Keratinocyte (primary cell): ENCODE results near the gene IFT172. TPM values are rescaled to one million over a fixed set of nuclear protein-coding genes. Genes with fewer than 3 reads are reported as not detected.
A peak's percentile ranks its signal among the peaks of the same experiment; 100 is the strongest.

Experiments
- DNase-seq: peaks from one replicate; pipeline ENCODE4 v3.0.0-alpha.2; 2011; ENCODE audit warnings: low read depth, missing footprints, low spot score
- FAIRE-seq: peaks from 2 replicates; lab custom pipeline; 2011; peaks lifted over from hg19 to GRCh38; lab: Jason Lieb, UNC
- H2AFZ ChIP-seq: 2 replicates; pipeline ENCODE4 v1.6.0; 2012; ENCODE audit warnings: low read length, control low read depth, inconsistent platforms; ENCODE audit not compliant: control insufficient read depth
- H3K27ac ChIP-seq: 2 replicates; pipeline ENCODE4 v1.5.1; 2011; ENCODE audit warnings: low read length; ENCODE audit not compliant: control insufficient read depth, insufficient read depth
- H3K27me3 ChIP-seq: 3 replicates; pipeline ENCODE4 v1.6.0; 2011; ENCODE audit warnings: low read length; ENCODE audit not compliant: control insufficient read depth, insufficient read depth; ENCODE audit errors: extremely low read depth
- H3K36me3 ChIP-seq, 2 experiments: 2 replicates in 1 of 2; 3 replicates in 1 of 2; pipeline ENCODE4 v1.5.1; 2011; ENCODE audit warnings: low read length in 2 of 2, mild to moderate bottlenecking in 1 of 2; ENCODE audit not compliant: control insufficient read depth in 2 of 2, insufficient read depth in 2 of 2; ENCODE audit errors: extremely low read depth in 1 of 2
- H3K4me1 ChIP-seq: 3 replicates; pipeline ENCODE4 v1.5.1; 2011; ENCODE audit warnings: low read length; ENCODE audit not compliant: control insufficient read depth, insufficient read depth; ENCODE audit errors: extremely low read depth
- H3K4me2 ChIP-seq: 3 replicates; pipeline ENCODE4 v1.6.0; 2011; ENCODE audit warnings: low read depth, low read length; ENCODE audit not compliant: control insufficient read depth, insufficient read depth; ENCODE audit errors: extremely low read depth
- H3K4me3 ChIP-seq, 3 experiments: fragments of 200-600 bp in 1 of 3; sonication (generic) in 1 of 3; 2 replicates in 2 of 3; 3 replicates in 1 of 3; pipeline ENCODE4 v1.5.1; 2011 to 2016; ENCODE audit warnings: low read length in 3 of 3, mild to moderate bottlenecking in 3 of 3, control low read depth in 2 of 3, inconsistent platforms in 1 of 3, low read depth in 1 of 3, mixed read lengths in 1 of 3, mixed run types in 1 of 3, moderate library complexity in 1 of 3; ENCODE audit not compliant: control insufficient read depth in 2 of 3, insufficient read depth in 2 of 3; ENCODE audit errors: extremely low read depth in 1 of 3
- H3K79me2 ChIP-seq: 2 replicates; pipeline ENCODE4 v1.6.0; 2012; ENCODE audit warnings: low read length; ENCODE audit not compliant: control insufficient read depth, insufficient read depth
- H3K9ac ChIP-seq: 3 replicates; pipeline ENCODE4 v1.6.0; 2011; ENCODE audit warnings: low read length; ENCODE audit not compliant: control insufficient read depth, insufficient read depth; ENCODE audit errors: extremely low read depth
- H3K9me1 ChIP-seq: 3 replicates; pipeline ENCODE4 v1.6.0; 2011; ENCODE audit warnings: low read length; ENCODE audit not compliant: control insufficient read depth, insufficient read depth; ENCODE audit errors: extremely low read depth
- H3K9me3 ChIP-seq: 2 replicates; pipeline ENCODE4 v1.5.1; 2012; ENCODE audit warnings: low read depth, low read length; ENCODE audit not compliant: control insufficient read depth
- H4K20me1 ChIP-seq: 3 replicates; pipeline ENCODE4 v1.6.0; 2011; ENCODE audit warnings: low read length; ENCODE audit not compliant: control insufficient read depth, insufficient read depth; ENCODE audit errors: extremely low read depth
- CTCF ChIP-seq, 3 experiments: IDR thresholded peaks in 1 of 3; conservative IDR thresholded peaks in 1 of 3; optimal IDR thresholded peaks in 1 of 3; 2 replicates in 2 of 3; 3 replicates in 1 of 3; pipeline versions ENCODE3 to v1.5.1; 2011; ENCODE audit warnings: low read length in 3 of 3, mild to moderate bottlenecking in 3 of 3, moderate library complexity in 2 of 3, control low read depth in 1 of 3, inconsistent platforms in 1 of 3; ENCODE audit not compliant: insufficient read depth in 2 of 3; ENCODE audit errors: extremely low read depth in 1 of 3
- EZH2 ChIP-seq: IDR thresholded peaks from one replicate; pipeline ENCODE4 v1.6.1; 2012; ENCODE audit warnings: inconsistent platforms, mild to moderate bottlenecking, low read length, moderate library complexity
- dilution Hi-C: fragments of 300-500 bp; cut with MboI; formaldehyde crosslinking; loops from one replicate; pipeline ENCODE4 v1.7.0; 2020; ENCODE audit warnings: low sequenced_read_pairs; ENCODE audit not compliant: extremely low pct_ligation_motif_present
- polyA plus RNA-seq, 5 experiments: library from polyadenylated mRNA; depleted of rRNA in 3 of 5; stranded (reverse) in 3 of 5; stranded (forward) in 1 of 5; unstranded in 1 of 5; fragments of >200 nt; gene quantifications; 1 replicate in 1 of 5; 2 replicates in 3 of 5; 3 replicates in 1 of 5; pipeline versions ENCODE4 v1.2.1 to v1.2.3, GENCODE V29; 2011 to 2012; ENCODE audit warnings: missing spikeins in 2 of 5, low read depth in 1 of 5, low replicate concordance in 1 of 5

IFT172 gene
- polyA plus RNA-seq, 1 donor (not counting 4 experiments of a cell fraction or from before 2014, with no cell fraction given): 12.7 TPM

GRCh38 chr2:27446057-27446456, 43.5 kb downstream of the IFT172 start:
- Histone ChIP-seq H3K9me1 (no peaks in the 10 kb centered on the region), H4K20me1 (no peaks in the 10 kb centered on the region), H3K36me3 (peaks cover 6 to 35% of the 10 kb centered on the region in 2 experiments), H3K27ac (peak overlapping the region; percentile 68), H3K27me3 (no peaks in the 10 kb centered on the region), H3K9me3 (no peaks in the 10 kb centered on the region), H2AFZ (peak overlapping the region; percentile 64), H3K4me2 (peak overlapping the region; percentile 70), H3K4me3 (peak overlapping the region in 2 of 3 experiments; percentile 16 to 41), H3K79me2 (no peaks in the 10 kb centered on the region), H3K4me1 (peaks cover 21% of the 10 kb centered on the region), H3K9ac (peak overlapping the region; percentile 45)
- FAIRE-seq (peak; percentile 93), DNase-seq (no peak)
- dilution Hi-C loops: no loop called here
- TF ChIP-seq EZH2 (no peak), CTCF (optimal IDR thresholded peaks at IDR 0.05 in 1 of 3, IDR thresholded peaks at IDR 0.05 in 1 of 3, conservative IDR thresholded peaks at IDR 0.05 in 1 of 3; ENCODE audit: extremely low read depth in 1 of 3, insufficient read depth in 2 of 3, low read length in 3 of 3) (no peak)

GRCh38 chr2:27445615-27446014, 43.9 kb downstream of the IFT172 start:
- no peaks in the 10 kb centered on the region for H3K27me3 ChIP-seq
- no peaks in the 10 kb centered on the region for H3K9me1 ChIP-seq
- dilution Hi-C loops: no loop called here
- peak overlapping the region in 2 of 3 experiments; percentile 16 to 41 for H3K4me3 ChIP-seq
- H3K79me2 ChIP-seq: no peaks in the 10 kb centered on the region
- H2AFZ ChIP-seq: peak overlapping the region; percentile 52
- no peaks in the 10 kb centered on the region for H3K9me3 ChIP-seq
- no peaks in the 10 kb centered on the region for H4K20me1 ChIP-seq
- TF ChIP-seq EZH2 (no peak), CTCF (optimal IDR thresholded peaks at IDR 0.05 in 1 of 3, IDR thresholded peaks at IDR 0.05 in 1 of 3, conservative IDR thresholded peaks at IDR 0.05 in 1 of 3; ENCODE audit: extremely low read depth in 1 of 3, insufficient read depth in 2 of 3, low read length in 3 of 3) (no peak)
- peaks cover 21% of the 10 kb centered on the region for H3K4me1 ChIP-seq
- H3K9ac ChIP-seq: peak overlapping the region; percentile 18
- H3K27ac ChIP-seq: peak overlapping the region; percentile 68
- FAIRE-seq: peak; percentile 26
- no peak for DNase-seq
- peak overlapping the region; percentile 70 for H3K4me2 ChIP-seq
- H3K36me3 ChIP-seq: peaks cover 10 to 40% of the 10 kb centered on the region in 2 experiments
